CD4-positive, CD25-positive, alpha-beta regulatory T cell (primary cell): ENCODE results near the gene BCAP31. TPM values are rescaled to one million over a fixed set of nuclear protein-coding genes. Genes with fewer than 3 reads are reported as not detected.

Experiments
- ATAC-seq, 2 donors: fragments of 150-1000 bp; cut with Tn5 transposase; one replicate each; pipeline ENCODE4 v1.10.0; 2021; ENCODE audit warnings: low read depth in 2 of 2, moderate number of reproducible peaks in 2 of 2, moderate library complexity in 1 of 2
- DNase-seq, 3 donors: peaks; one replicate each; pipeline versions ENCODE4 v3.0.0 to v3.0.0-alpha.2; 2012 to 2022; ENCODE audit warnings: mixed read lengths in 1 of 3
- H3K27ac ChIP-seq: one replicate; pipeline ENCODE4 v1.7.0; 2013; ENCODE audit warnings: mild to moderate bottlenecking, low read length; ENCODE audit not compliant: insufficient read depth, poor library complexity, severe bottlenecking
- H3K27me3 ChIP-seq: one replicate; pipeline ENCODE4 v1.7.0; 2013; ENCODE audit warnings: low read length; ENCODE audit not compliant: control insufficient read depth, insufficient read depth
- H3K36me3 ChIP-seq: one replicate; pipeline ENCODE4 v1.7.0; 2013; ENCODE audit warnings: mild to moderate bottlenecking, low read length, moderate library complexity; ENCODE audit not compliant: control insufficient read depth, insufficient read depth
- H3K4me1 ChIP-seq: 2 replicates; pipeline ENCODE4 v1.7.0; 2013; ENCODE audit warnings: mild to moderate bottlenecking, low read length; ENCODE audit not compliant: insufficient read depth, control insufficient read depth, poor library complexity, severe bottlenecking
- H3K4me3 ChIP-seq: one replicate; pipeline ENCODE4 v1.7.0; 2013; ENCODE audit warnings: low read depth, mild to moderate bottlenecking, low read length, moderate library complexity
- H3K9me3 ChIP-seq, 2 experiments: 1 replicate in 1 of 2; 2 replicates in 1 of 2; pipeline ENCODE4 v1.7.0; 2013; ENCODE audit warnings: low read length in 2 of 2, mild to moderate bottlenecking in 1 of 2, moderate library complexity in 1 of 2; ENCODE audit not compliant: control insufficient read depth in 2 of 2
- H3K27ac Mint-ChIP-seq, 3 donors: one replicate each; pipeline ENCODE4 v1.8.0; 2020 to 2022; ENCODE audit warnings: mild to moderate bottlenecking in 3 of 3, mixed read lengths in 3 of 3, moderate library complexity in 2 of 3
- H3K27me3 Mint-ChIP-seq: one replicate; pipeline ENCODE4 v1.8.0; 2022; ENCODE audit warnings: mild to moderate bottlenecking, mixed read lengths
- H3K36me3 Mint-ChIP-seq: one replicate; pipeline ENCODE4 v1.8.0; 2020; ENCODE audit warnings: mixed read lengths
- H3K4me1 Mint-ChIP-seq, 4 donors: one replicate each; pipeline ENCODE4 v1.8.0; 2020 to 2022; ENCODE audit warnings: mixed read lengths in 4 of 4, mild to moderate bottlenecking in 1 of 4
- H3K4me3 Mint-ChIP-seq, 4 donors: one replicate each; pipeline ENCODE4 v1.8.0; 2020 to 2022; ENCODE audit warnings: mild to moderate bottlenecking in 4 of 4, mixed read lengths in 4 of 4, moderate library complexity in 3 of 4
- H3K9me3 Mint-ChIP-seq, 7 donors: one replicate each; pipeline ENCODE4 v1.8.0; 2020 to 2022; ENCODE audit warnings: mixed read lengths in 7 of 7, mild to moderate bottlenecking in 3 of 7, moderate library complexity in 2 of 7
- polyA plus RNA-seq, 4 donors: library from polyadenylated mRNA; unstranded; fragments of 300-500 nt; fragmentation: Illumina TruSeq; gene quantifications; one replicate each; pipeline ENCODE4 v1.2.3, GENCODE V29; 2021
- total RNA-seq: library from RNA; stranded (reverse); gene quantifications from one replicate; pipeline ENCODE4 v1.2.3, GENCODE V29; 2022

Gene BCAP31
- total and polyA plus RNA-seq, 5 donors from 2014 or later: 99.9 to 318 (median 269) TPM

GRCh38 chrX:153769158-153769864 is 45.1 kb upstream of the BCAP31 start:
- H3K27ac Mint-ChIP-seq: peak overlapping the region in 1 of 3 donors; percentile 80
- DNase-seq (no peak), ATAC-seq (no peak)
- H3K9me3 ChIP-seq: no peaks in the 10 kb centered on the region
- H3K4me1 Mint-ChIP-seq: no peaks in the 10 kb centered on the region
- no peak overlapping the region for H3K27ac ChIP-seq
- no peaks in the 10 kb centered on the region for H3K9me3 Mint-ChIP-seq
- H3K27me3 Mint-ChIP-seq: no peaks in the 10 kb centered on the region
- H3K36me3 ChIP-seq: no peaks in the 10 kb centered on the region
- H3K4me3 ChIP-seq: no peak overlapping the region
- no peaks in the 10 kb centered on the region for H3K36me3 Mint-ChIP-seq
- no peaks in the 10 kb centered on the region for H3K4me1 ChIP-seq
- H3K4me3 Mint-ChIP-seq: no peak overlapping the region
- no peaks in the 10 kb centered on the region for H3K27me3 ChIP-seq

DNA sequence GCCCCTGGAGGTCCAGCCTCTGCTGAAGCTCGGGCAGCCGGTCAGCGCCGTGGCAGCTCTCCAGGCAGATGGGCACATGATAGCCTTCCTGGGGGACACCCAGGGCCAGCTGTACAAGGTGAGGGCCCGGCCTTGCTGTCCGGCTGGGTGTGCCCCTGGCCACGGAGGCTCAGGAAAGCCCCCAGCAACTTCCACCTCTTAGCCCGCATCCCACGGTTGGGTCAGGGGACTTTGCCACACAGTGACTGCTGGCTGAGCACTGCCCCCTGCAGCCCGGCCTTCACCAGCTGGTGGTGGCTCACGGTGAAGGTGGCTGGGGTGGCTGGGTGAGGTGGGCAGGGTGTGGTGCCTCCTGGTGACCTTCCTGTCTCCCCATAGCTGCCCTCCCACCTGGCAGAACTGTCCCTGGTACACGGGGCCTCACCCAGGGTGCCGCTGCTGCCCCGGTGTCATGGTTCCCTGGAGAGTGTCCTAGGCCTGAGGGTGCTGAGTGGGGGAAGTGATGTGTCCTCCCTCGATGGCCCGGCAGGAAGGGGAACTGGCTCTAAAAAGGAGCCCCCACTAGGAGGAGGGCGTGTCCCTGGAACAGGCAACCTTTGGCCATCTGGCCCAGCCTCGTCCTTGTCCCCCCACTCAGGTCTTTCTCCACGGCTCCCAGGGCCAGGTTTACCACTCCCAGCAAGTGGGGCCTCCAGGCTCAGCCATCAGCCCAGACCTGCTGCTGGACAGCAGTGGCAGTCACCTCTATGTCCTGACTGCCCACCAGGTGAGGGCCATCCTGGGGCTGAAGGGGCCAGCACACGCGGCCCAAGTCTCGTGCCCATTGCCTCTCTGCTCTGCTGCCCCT is 44.3 kb upstream of the BCAP31 start:
- no peaks in the 10 kb centered on the region for H3K4me1 ChIP-seq
- no peak for DNase-seq
- Mint-ChIP-seq H3K4me3 (no peak overlapping the region), H3K27me3 (no peaks in the 10 kb centered on the region), H3K9me3 (no peaks in the 10 kb centered on the region), H3K4me1 (peaks cover 0 to 4% (median 0%) of the 10 kb centered on the region in 4 donors), H3K36me3 (no peaks in the 10 kb centered on the region), H3K27ac (no peak overlapping the region)
- no peaks in the 10 kb centered on the region for H3K9me3 ChIP-seq
- no peak overlapping the region for H3K27ac ChIP-seq
- no peak for ATAC-seq
- no peaks in the 10 kb centered on the region for H3K27me3 ChIP-seq
- H3K4me3 ChIP-seq: no peak overlapping the region
- H3K36me3 ChIP-seq: no peaks in the 10 kb centered on the region

GRCh38 chrX:153767674-153768055 is 43.5 kb upstream of the BCAP31 start:
- DNase-seq (no peak), ATAC-seq (no peak)
- H3K27ac ChIP-seq: no peak overlapping the region
- no peak overlapping the region for H3K4me3 ChIP-seq
- Mint-ChIP-seq H3K27ac (no peak overlapping the region), H3K4me1 (peaks cover 0 to 4% (median 0%) of the 10 kb centered on the region in 4 donors), H3K36me3 (no peaks in the 10 kb centered on the region), H3K9me3 (no peaks in the 10 kb centered on the region), H3K4me3 (no peak overlapping the region), H3K27me3 (no peaks in the 10 kb centered on the region)
- H3K4me1 ChIP-seq: no peaks in the 10 kb centered on the region
- H3K27me3 ChIP-seq: no peaks in the 10 kb centered on the region
- H3K36me3 ChIP-seq: no peaks in the 10 kb centered on the region
- no peaks in the 10 kb centered on the region for H3K9me3 ChIP-seq

- Histone ChIP-seq H3K27ac (no peak overlapping the region), H3K4me3 (no peak overlapping the region), H3K36me3 (no peaks in the 10 kb centered on the region), H3K27me3 (no peaks in the 10 kb centered on the region), H3K9me3 (no peaks in the 10 kb centered on the region), H3K4me1 (no peaks in the 10 kb centered on the region)
- Mint-ChIP-seq H3K36me3 (no peaks in the 10 kb centered on the region), H3K4me1 (peaks cover 0 to 4% (median 0%) of the 10 kb centered on the region in 4 donors), H3K27ac (no peak overlapping the region), H3K9me3 (no peaks in the 10 kb centered on the region), H3K4me3 (no peak overlapping the region), H3K27me3 (no peaks in the 10 kb centered on the region)
- DNase-seq (no peak), ATAC-seq (no peak)
Measured at GRCh38 chrX:153766871-153767673, 42.9 kb upstream of the BCAP31 start.

DNA sequence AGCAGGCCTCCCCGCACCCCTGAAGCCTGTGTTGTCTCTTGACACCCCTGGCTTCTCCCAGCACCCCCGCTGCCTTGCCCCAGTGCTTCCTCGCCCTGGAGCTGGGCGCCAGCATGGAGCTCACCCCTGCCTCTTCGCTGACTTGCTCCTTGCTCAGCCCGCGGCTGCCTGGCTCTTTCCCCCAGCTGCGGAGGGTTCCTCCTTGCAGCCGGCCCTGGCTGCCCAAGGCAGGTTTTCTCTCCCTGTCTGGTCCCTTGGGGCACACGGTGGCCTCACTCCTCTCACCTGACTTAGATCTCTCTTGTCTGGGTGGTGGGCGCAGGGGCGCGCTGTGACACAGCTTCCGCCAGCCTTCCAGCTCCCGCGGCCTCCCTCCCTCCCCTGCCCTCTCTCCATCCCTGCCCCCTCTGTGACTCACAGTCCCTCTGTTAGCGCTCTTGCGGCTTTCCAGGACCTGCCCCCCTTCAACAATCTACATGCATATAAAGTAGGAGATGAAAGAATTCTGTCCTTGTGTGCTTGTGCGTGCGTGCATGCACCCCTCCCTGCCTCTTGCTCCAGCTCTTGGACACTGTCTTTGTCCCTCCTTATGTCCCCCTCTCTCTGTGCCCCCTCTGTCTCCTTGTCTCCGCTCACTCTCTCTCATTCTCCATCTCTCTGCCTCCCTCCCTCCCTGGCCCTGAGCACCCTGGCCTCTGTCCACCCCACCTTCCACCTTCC is 42.1 kb upstream of the BCAP31 start:
- H3K4me3 Mint-ChIP-seq: peak overlapping the region in 1 of 4 donors; percentile 15
- H3K9me3 Mint-ChIP-seq: no peaks in the 10 kb centered on the region
- no peaks in the 10 kb centered on the region for H3K9me3 ChIP-seq
- no peaks in the 10 kb centered on the region for H3K27me3 Mint-ChIP-seq
- H3K27me3 ChIP-seq: no peaks in the 10 kb centered on the region
- H3K36me3 ChIP-seq: no peaks in the 10 kb centered on the region
- no peaks in the 10 kb centered on the region for H3K36me3 Mint-ChIP-seq
- no peak overlapping the region for H3K27ac ChIP-seq
- ATAC-seq (no peak), DNase-seq (no peak)
- H3K4me1 Mint-ChIP-seq: peaks cover 0 to 4% (median 0%) of the 10 kb centered on the region in 4 donors
- H3K4me1 ChIP-seq: no peaks in the 10 kb centered on the region
- H3K4me3 ChIP-seq: no peak overlapping the region
- H3K27ac Mint-ChIP-seq: no peak overlapping the region

- Histone ChIP-seq H3K27me3 (no peaks in the 10 kb centered on the region), H3K36me3 (no peaks in the 10 kb centered on the region), H3K9me3 (no peaks in the 10 kb centered on the region), H3K27ac (no peak overlapping the region), H3K4me3 (no peak overlapping the region), H3K4me1 (no peaks in the 10 kb centered on the region)
- H3K27ac Mint-ChIP-seq: no peak overlapping the region
- H3K4me1 Mint-ChIP-seq: peaks cover 0 to 4% (median 0%) of the 10 kb centered on the region in 4 donors
- no peak for DNase-seq
- no peaks in the 10 kb centered on the region for H3K27me3 Mint-ChIP-seq
- no peaks in the 10 kb centered on the region for H3K9me3 Mint-ChIP-seq
- no peak for ATAC-seq
- H3K36me3 Mint-ChIP-seq: no peaks in the 10 kb centered on the region
- no peak overlapping the region for H3K4me3 Mint-ChIP-seq
Measured at GRCh38 chrX:153765138-153766079, 41.2 kb upstream of the BCAP31 start.
